ENCODE measurements around the gene OR5AN1. TPM values are rescaled to one million over a fixed set of nuclear protein-coding genes. Genes with fewer than 3 reads are reported as not detected.

OR5AN1 gene
- total and polyA plus RNA-seq, 3 donors from 2014 or later, result 0.12 TPM; not detected in 2

DNA sequence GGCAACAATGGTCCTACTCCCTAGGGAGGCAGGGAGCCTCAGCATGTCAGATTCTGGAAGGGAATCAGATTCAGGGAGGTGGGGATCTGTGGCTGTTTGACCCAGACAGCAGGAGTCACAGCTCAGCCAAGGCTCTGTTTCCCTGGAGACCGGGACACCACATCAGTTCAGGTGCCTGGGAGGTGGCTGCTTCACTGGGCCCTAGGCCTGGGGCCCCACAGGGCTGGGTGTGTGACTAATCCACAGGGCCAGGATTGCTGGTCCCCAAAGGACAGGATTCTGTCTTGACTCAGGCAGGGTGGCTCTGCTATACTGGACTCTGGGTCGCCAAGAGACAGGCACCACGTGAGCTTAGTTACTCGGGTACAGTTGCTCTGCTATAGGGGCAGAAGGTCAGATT lies 3.5 kb upstream of the OR5AN1 start:
- no peaks in the 10 kb centered on the region for H3K27me3 ChIP-seq
- DNase-seq, result no peak

DNA sequence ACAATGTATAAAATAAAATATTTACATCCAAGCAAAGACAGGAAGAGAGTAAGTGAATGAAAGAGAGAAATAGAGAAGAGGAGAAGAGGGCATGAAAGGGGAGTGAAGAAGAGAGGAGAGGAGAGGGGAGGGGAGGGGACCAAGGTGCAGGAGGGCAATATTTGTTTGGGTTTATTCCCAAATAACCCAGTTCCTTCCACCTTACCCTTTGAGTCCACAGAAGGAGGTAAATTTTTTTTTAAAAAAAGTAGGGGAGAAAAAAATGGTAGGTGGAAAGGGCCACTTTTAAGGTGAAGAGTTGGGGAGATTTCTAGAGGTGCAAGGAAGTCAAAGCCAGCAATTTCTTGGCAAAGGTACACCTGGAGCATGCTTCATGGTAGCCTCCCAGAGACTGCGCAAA lies 2.1 kb upstream of the OR5AN1 start:
- TF ChIP-seq, protein P1, sequence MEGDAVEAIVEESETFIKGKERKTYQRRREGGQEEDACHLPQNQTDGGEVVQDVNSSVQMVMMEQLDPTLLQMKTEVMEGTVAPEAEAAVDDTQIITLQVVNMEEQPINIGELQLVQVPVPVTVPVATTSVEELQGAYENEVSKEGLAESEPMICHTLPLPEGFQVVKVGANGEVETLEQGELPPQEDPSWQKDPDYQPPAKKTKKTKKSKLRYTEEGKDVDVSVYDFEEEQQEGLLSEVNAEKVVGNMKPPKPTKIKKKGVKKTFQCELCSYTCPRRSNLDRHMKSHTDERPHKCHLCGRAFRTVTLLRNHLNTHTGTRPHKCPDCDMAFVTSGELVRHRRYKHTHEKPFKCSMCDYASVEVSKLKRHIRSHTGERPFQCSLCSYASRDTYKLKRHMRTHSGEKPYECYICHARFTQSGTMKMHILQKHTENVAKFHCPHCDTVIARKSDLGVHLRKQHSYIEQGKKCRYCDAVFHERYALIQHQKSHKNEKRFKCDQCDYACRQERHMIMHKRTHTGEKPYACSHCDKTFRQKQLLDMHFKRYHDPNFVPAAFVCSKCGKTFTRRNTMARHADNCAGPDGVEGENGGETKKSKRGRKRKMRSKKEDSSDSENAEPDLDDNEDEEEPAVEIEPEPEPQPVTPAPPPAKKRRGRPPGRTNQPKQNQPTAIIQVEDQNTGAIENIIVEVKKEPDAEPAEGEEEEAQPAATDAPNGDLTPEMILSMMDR (IDR thresholded peaks at IDR 0.05), result no peak
- no peak for TF ChIP-seq POLR2A (IDR thresholded peaks at IDR 0.05)
- no peaks in the 10 kb centered on the region for H3K27me3 ChIP-seq
- no peak for DNase-seq
- no peaks in the 10 kb centered on the region for H3K9me3 ChIP-seq
- no peak overlapping the region for H3K4me3 ChIP-seq
- no peak overlapping the region for H3K27ac ChIP-seq
- intact Hi-C loops (cut with DNase I; ENCODE audit: low total_unique reads), result no loop called here
- no peaks in the 10 kb centered on the region for H3K4me1 ChIP-seq
- 87 to 91% methylated on average over 1 of the region's 1 CpG for WGBS, 2 donors
- no peaks in the 10 kb centered on the region for H3K36me3 ChIP-seq (ENCODE audit: low read depth, missing control alignments)

More for the DNA sequence above, 3.5 kb upstream of the OR5AN1 start:
- 70 to 80% methylated on average over 1 to 4 of the region's 4 CpGs for WGBS, 2 donors
- H3K36me3 ChIP-seq (ENCODE audit: low read depth, missing control alignments), result no peaks in the 10 kb centered on the region
- no peaks in the 10 kb centered on the region for H3K4me1 ChIP-seq
- no peak overlapping the region for H3K4me3 ChIP-seq
- H3K27ac ChIP-seq, result no peak overlapping the region
- intact Hi-C loops (cut with DNase I; ENCODE audit: low total_unique reads), result no loop called here
- H3K9me3 ChIP-seq, result no peaks in the 10 kb centered on the region
- no peak for TF ChIP-seq POLR2A (IDR thresholded peaks at IDR 0.05)
- TF ChIP-seq, protein P1 (IDR thresholded peaks at IDR 0.05), result no peak

DNA sequence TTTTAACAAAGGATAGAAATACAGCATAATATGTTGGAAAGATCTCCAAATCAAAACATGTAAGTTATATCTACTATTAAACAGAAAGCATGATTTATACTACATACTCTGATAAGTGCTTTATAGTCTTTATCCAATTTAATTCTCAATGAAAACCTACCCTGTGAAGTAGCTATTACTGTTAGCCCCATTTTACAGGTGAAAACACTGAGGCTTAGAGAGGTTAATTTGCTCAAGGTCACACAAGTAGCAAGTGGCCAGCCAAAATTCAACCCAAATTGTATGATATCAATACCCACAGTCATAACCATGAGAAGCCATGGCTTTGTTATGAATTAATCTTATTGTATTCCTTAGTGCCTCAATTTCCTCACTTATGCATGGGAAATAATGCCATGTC lies 675 bp upstream of the OR5AN1 start:
- H3K4me3 ChIP-seq, result no peak overlapping the region
- H3K27me3 ChIP-seq, result no peaks in the 10 kb centered on the region
- H3K9me3 ChIP-seq, result no peaks in the 10 kb centered on the region
- TF ChIP-seq, protein P1 (IDR thresholded peaks at IDR 0.05), result no peak
- TF ChIP-seq POLR2A (IDR thresholded peaks at IDR 0.05), result no peak
- no peak overlapping the region for H3K27ac ChIP-seq
- H3K36me3 ChIP-seq (ENCODE audit: low read depth, missing control alignments), result no peaks in the 10 kb centered on the region
- H3K4me1 ChIP-seq, result no peaks in the 10 kb centered on the region
- intact Hi-C loops (cut with DNase I; ENCODE audit: low total_unique reads), result no loop called here
- no peak for DNase-seq

DNA sequence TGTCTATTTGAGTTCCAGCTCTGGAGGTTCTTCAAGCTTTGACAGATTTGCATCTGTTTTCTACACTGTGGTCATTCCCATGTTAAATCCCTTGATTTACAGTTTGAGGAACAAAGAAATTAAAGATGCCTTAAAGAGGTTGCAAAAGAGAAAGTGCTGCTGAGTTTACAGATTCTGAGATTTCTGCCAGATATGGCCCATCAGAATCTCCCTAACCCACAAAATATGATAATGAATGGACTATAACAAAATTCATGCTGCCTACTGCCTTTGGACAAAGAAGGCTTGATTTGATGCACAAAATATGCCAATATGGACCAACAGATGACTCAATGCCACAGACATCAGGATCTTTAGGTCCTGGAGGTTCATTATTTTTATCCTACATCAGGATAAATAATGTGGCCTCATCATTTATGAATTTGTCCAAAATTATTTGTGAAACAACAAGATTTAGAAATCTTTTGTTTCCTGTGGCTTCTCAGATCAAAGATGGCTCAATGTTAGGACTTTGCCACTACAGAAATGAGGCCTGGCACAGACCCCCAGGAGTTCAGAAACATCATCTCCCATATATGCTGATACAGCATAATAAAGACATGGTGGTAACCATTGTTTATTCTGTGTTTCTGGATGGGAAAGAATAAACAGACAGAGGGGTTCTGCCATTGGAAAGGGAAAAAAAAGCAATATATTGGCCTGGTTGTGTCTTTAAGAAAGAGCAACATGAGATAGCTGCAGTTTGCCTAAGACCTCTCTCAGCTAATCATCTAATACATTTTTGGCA lies 6.7 kb downstream of the OR5AN1 start:
- no peaks in the 10 kb centered on the region for H3K4me1 ChIP-seq
- no peaks in the 10 kb centered on the region for H3K27me3 ChIP-seq
- no peaks in the 10 kb centered on the region for H3K36me3 ChIP-seq (ENCODE audit: low read depth, missing control alignments)
- H3K4me3 ChIP-seq, result no peak overlapping the region
- H3K27ac ChIP-seq, result no peak overlapping the region
- H3K9me3 ChIP-seq, result no peaks in the 10 kb centered on the region
- intact Hi-C loops (cut with DNase I; ENCODE audit: low total_unique reads), result no loop called here
- no peak for DNase-seq
- no peak for TF ChIP-seq POLR2A (IDR thresholded peaks at IDR 0.05)
- TF ChIP-seq, protein P1 (IDR thresholded peaks at IDR 0.05), result no peak

All from testis (tissue), 3 donors.